Activated naive CD4-positive, alpha-beta T cell treated with anti-CD3 and anti-CD28 coated beads for 36 hours (primary cell): ENCODE results near the gene AHR. TPM values are rescaled to one million over a fixed set of nuclear protein-coding genes. Genes with fewer than 3 reads are reported as not detected.

Experiments
- CTCF ChIA-PET: fragments of 350-600 bp; sonication (Branson Sonifier 250); formaldehyde crosslinking; loops from one replicate; lab custom pipeline; 2021; ENCODE audit warnings: antibody characterized with exemption; lab: Charles Lee
- DNase-seq: peaks from one replicate; pipeline ENCODE4 v3.0.0-alpha.2; 2020
- H3K27ac Mint-ChIP-seq: one replicate; pipeline ENCODE4 v1.8.0; 2021; ENCODE audit warnings: mild to moderate bottlenecking, mixed read lengths
- H3K27me3 Mint-ChIP-seq: one replicate; pipeline ENCODE4 v1.8.0; 2021; ENCODE audit warnings: low read depth, mixed read lengths
- H3K36me3 Mint-ChIP-seq: one replicate; pipeline ENCODE4 v1.8.0; 2021; ENCODE audit warnings: low read depth, mixed read lengths
- H3K4me1 Mint-ChIP-seq: one replicate; pipeline ENCODE4 v1.8.0; 2021; ENCODE audit warnings: low read depth, mixed read lengths
- H3K4me3 Mint-ChIP-seq: one replicate; pipeline ENCODE4 v1.8.0; 2021; ENCODE audit warnings: mild to moderate bottlenecking, moderate library complexity, mixed read lengths
- H3K9me3 Mint-ChIP-seq: one replicate; pipeline ENCODE4 v1.8.0; 2021; ENCODE audit warnings: mixed read lengths
- intact Hi-C: fragments of 100-400 bp; cut with micrococcal nuclease; formaldehyde crosslinking; loops from one replicate; pipeline ENCODE4 v1.15.1; 2023
- total RNA-seq, 2 experiments: library from RNA; stranded (reverse); gene quantifications; one replicate each; pipeline ENCODE4 v1.2.3, GENCODE V29; 2021

Gene AHR
- total RNA-seq, 2 experiments from 2014 or later = 24.5 to 27.5 TPM

DNA sequence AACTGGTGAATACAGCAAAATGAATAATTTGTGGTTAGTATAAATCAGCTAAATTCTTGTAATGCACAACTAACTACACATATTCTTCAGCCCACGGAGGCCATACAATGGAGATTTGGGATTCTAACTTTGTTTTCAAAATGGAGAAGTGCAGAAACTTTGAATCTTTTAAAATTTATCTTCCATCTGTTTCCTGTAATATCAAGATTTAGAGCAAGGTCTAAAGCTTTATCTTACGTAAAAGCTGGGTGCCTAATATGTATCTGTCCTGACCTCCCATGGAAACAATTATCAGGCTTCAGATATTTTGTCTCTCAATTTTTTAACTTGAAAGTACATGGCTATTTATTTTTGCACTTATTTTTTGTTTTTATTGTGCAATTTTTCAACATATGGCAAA lies 5.0 kb upstream of the AHR start:
- CTCF ChIA-PET = interaction anchor here (1.0 kb wide), 1 partner anchor 10 kb away, joined by 3 read pairs; no protein-coding TSS in a partner anchor
- peaks cover 2% of the 10 kb centered on the region for H3K9me3 Mint-ChIP-seq
- H3K36me3 Mint-ChIP-seq = peaks cover 1% of the 10 kb centered on the region
- intact Hi-C loops = no loop called here
- H3K27me3 Mint-ChIP-seq = no peaks in the 10 kb centered on the region
- no peak for DNase-seq
- no peak overlapping the region for H3K4me3 Mint-ChIP-seq
- no peak overlapping the region for H3K27ac Mint-ChIP-seq
- H3K4me1 Mint-ChIP-seq = peaks cover 13% of the 10 kb centered on the region

DNA sequence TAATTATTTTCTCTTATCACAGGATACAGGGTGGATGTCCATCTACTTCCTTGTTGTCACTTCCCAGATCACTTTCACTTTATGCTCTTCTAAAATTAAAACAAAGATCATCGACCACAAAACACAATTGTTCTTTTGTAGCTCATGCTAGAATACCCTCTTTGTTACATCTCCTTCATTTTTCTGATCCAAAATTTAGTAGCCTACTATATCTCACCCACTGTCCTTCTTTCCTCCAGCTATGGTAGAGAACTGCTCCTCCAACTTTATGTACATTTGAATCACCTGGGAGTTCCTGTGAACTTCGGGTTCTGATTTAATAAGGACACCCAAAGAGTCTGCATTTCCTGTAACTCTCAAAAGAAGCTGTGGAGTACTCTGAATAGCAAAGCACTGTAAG lies 1.2 kb upstream of the AHR start:
- intact Hi-C loops = loop anchor here (5.0 kb wide), 1 partner anchor 875 kb away; the partner anchor contains the start of gene CRPPA
- Mint-ChIP-seq H3K4me1 (peaks cover 18% of the 10 kb centered on the region), H3K36me3 (peaks cover 3% of the 10 kb centered on the region), H3K27ac (peak overlapping the region; percentile 85), H3K9me3 (peaks cover 2% of the 10 kb centered on the region), H3K27me3 (no peaks in the 10 kb centered on the region), H3K4me3 (peak overlapping the region; percentile 92)
- CTCF ChIA-PET = interaction anchor here (0.8 kb wide), 1 partner anchor 291 kb away, joined by 3 read pairs; no protein-coding TSS in a partner anchor
- DNase-seq = no peak

DNA sequence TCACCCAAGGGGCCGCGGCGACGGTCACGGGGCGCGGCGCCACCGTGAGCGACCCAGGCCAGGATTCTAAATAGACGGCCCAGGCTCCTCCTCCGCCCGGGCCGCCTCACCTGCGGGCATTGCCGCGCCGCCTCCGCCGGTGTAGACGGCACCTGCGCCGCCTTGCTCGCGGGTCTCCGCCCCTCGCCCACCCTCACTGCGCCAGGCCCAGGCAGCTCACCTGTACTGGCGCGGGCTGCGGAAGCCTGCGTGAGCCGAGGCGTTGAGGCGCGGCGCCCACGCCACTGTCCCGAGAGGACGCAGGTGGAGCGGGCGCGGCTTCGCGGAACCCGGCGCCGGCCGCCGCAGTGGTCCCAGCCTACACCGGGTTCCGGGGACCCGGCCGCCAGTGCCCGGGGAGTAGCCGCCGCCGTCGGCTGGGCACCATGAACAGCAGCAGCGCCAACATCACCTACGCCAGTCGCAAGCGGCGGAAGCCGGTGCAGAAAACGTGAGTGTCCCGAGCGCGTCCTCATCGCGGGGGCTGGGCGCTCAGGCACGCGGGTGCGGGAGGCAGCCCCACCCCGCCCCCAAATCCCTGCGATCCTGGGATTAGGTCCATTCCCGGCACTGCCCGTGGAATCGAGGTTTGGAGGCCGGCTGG lies 509 bp downstream of the AHR start:
- H3K36me3 Mint-ChIP-seq = peaks cover 3% of the 10 kb centered on the region
- intact Hi-C loops = loop anchor here (1.0 to 5.0 kb wide), 11 partner anchors 24 to 877 kb away; partner anchors contain the start of genes BZW2, CRPPA and SNX13
- H3K27me3 Mint-ChIP-seq = no peaks in the 10 kb centered on the region
- H3K4me3 Mint-ChIP-seq = peak overlapping the region; percentile 92
- DNase-seq = peak; percentile 70
- peaks cover 26% of the 10 kb centered on the region for H3K4me1 Mint-ChIP-seq
- CTCF ChIA-PET = interaction anchor here (0.7 kb wide), 1 partner anchor 9 kb away, joined by 3 read pairs; no protein-coding TSS in a partner anchor
- H3K27ac Mint-ChIP-seq = peak overlapping the region; percentile 91
- H3K9me3 Mint-ChIP-seq = peaks cover 2% of the 10 kb centered on the region

DNA sequence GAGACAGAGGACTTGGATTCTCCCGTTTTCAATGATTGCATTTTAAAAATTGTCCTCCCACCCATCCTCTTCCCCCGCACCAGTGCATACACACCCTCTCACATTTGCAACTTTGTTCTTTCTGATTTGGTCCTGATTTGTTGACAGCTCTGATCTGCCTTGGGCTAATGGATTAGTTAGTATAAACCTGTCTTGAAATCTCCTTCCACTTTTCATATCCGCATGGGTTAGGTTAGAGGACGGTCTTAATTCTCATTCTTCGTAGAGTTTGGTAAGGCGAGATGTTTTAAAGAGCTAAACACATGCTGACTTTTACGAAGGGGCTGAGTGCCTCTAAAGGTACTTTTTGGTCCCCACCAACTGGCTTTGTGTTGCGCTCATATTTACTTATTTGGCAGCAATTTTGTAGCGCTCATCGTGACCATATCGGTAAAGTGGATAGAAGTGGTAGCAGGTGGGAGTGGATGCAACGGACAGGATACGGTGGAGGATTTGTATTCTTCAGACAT lies 1.1 kb downstream of the AHR start:
- Mint-ChIP-seq H3K27ac (peak overlapping the region; percentile 91), H3K4me1 (peaks cover 31% of the 10 kb centered on the region), H3K36me3 (peaks cover 3% of the 10 kb centered on the region), H3K4me3 (peak overlapping the region; percentile 92), H3K27me3 (no peaks in the 10 kb centered on the region), H3K9me3 (peaks cover 2% of the 10 kb centered on the region)
- intact Hi-C loops = loop anchor here (2.0 to 5.0 kb wide), 3 partner anchors 25 to 877 kb away; partner anchors contain the start of gene CRPPA
- peak; percentile 18 for DNase-seq
- CTCF ChIA-PET = no interaction called here

DNA sequence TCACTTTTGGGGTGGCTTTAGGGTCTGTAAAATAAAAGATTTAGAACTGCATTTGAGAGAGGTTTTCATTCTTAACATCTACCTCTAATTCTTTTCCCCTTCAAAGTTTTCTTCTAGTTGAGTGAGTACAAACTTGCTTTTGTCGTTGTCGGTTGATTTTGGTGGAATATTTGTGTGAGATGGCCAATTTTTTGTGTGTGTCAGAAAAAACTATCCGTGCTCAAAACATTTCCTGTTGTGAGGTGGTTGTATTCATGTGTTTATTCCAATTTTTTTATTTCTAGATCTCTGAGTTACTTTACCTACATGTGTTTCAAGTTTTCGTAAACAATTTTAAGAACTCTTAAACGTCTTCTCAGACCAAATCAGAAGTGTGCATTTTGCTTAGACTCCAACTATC lies 1.6 kb downstream of the AHR start:
- peaks cover 2% of the 10 kb centered on the region for H3K9me3 Mint-ChIP-seq
- intact Hi-C loops = no loop called here
- peaks cover 3% of the 10 kb centered on the region for H3K36me3 Mint-ChIP-seq
- H3K27me3 Mint-ChIP-seq = no peaks in the 10 kb centered on the region
- peaks cover 36% of the 10 kb centered on the region for H3K4me1 Mint-ChIP-seq
- CTCF ChIA-PET = no interaction called here
- peak overlapping the region; percentile 91 for H3K27ac Mint-ChIP-seq
- H3K4me3 Mint-ChIP-seq = peak overlapping the region; percentile 92
- no peak for DNase-seq

DNA sequence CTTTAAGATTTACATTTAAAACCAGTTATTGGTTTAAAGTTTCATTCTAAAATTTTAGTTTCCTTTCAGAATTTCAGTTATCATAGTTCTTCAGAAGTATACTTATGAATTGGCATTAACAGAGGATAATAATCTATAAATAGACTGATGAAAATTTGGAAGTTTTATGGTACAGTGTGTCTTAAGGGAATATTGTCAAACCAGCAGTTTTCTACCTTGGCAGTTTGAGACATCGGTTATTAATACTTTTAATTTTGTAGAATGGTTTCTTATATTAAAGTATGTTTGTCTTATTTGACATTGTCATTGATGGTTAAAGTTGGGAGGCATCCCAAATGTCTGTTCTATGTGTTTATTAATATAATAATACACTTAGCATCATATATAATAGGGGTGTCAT lies 2.0 kb downstream of the AHR start:
- peaks cover 40% of the 10 kb centered on the region for H3K4me1 Mint-ChIP-seq
- H3K27ac Mint-ChIP-seq = peak overlapping the region; percentile 91
- H3K4me3 Mint-ChIP-seq = peak overlapping the region; percentile 92
- intact Hi-C loops = no loop called here
- no peak for DNase-seq
- peaks cover 2% of the 10 kb centered on the region for H3K9me3 Mint-ChIP-seq
- H3K27me3 Mint-ChIP-seq = no peaks in the 10 kb centered on the region
- H3K36me3 Mint-ChIP-seq = peaks cover 3% of the 10 kb centered on the region
- CTCF ChIA-PET = interaction anchor here (1.1 to 3.0 kb wide), 3 partner anchors 12 to 236 kb away, joined by 4 to 15 read pairs (median 6); no protein-coding TSS in a partner anchor

DNA sequence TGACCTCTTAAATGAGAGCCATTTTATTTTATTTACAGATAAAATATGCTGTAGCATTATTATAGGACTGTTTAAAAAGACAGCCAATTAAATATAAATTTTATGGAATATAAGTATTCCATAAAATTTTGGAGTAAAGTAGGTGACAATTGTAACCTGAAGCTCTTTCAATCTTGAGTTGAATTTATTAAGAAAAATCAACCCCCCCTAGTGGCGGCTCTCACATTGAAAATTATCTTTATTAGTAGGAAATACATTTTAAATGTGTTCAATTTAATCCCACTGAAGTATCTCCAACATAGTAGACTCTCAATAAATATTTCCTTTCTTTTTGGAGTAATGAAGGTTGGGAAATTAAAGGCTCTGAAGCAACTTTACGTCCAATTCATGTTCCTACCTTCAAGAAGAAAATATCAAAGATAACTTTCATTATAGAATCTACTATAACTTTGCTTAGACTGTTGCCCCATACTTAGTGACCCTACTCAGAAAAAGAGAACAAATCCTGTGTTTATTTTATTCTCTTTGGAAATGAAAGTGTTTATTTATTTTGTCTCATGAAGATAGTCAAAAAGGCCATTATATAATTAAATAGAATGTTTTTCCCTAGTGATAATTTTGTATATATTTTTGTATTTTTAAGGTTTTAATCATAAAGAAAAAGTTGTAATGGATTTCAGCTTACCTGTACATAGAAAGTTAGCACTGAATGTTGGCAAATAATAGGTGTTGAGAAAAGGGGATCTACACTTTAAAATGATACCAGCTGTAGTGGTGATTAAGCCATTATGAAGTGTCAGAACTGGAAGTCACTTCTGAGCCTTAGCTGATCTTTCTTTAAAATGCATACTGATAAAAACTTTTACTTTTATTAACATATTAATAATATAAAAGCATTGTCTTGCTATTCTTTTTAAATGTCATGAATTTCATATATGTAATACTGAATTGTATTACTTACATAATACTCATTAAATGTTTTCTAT lies 3.3 kb downstream of the AHR start:
- H3K27ac Mint-ChIP-seq = no peak overlapping the region
- peaks cover 2% of the 10 kb centered on the region for H3K9me3 Mint-ChIP-seq
- peak overlapping the region; percentile 27 for H3K4me3 Mint-ChIP-seq
- H3K36me3 Mint-ChIP-seq = peaks cover 3% of the 10 kb centered on the region
- CTCF ChIA-PET = interaction anchor here (0.7 to 3.0 kb wide), 20 partner anchors 10 to 708 kb away, joined by 3 to 17 read pairs (median 4); no protein-coding TSS in a partner anchor
- intact Hi-C loops = loop anchor here (1.0 to 2.0 kb wide), 3 partner anchors 229 to 319 kb away; no protein-coding TSS in a partner anchor
- H3K4me1 Mint-ChIP-seq = peaks cover 45% of the 10 kb centered on the region
- DNase-seq = peak; percentile 54
- no peaks in the 10 kb centered on the region for H3K27me3 Mint-ChIP-seq

DNA sequence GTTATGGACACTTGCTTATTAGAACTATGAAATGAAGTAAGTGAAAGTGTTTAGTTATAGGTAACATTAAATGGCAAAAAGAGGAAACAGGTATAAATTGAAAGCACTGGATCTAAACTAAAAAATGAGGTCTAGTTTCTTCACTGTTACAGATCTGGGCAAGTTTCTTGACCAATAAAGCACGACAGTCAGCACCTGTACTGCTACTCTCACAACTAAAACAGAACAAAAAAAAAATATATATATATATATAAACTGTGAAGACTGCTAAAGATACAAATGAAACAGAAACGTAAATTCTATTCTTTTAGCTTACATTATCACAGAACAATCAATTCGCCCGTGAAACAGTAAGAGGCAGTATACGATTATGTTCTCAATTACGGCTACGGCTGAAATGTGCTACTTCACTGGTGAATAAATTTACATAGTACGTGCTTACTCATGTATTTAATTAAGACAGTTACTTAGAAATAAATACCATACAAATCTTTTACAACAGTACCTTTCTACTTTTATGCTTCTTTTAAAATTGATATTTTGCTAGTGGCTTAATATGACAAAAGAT lies 4.2 kb downstream of the AHR start:
- DNase-seq = peak; percentile 8
- CTCF ChIA-PET = interaction anchor here (0.7 to 3.0 kb wide), 11 partner anchors 10 to 708 kb away, joined by 3 to 17 read pairs (median 3); no protein-coding TSS in a partner anchor
- Mint-ChIP-seq H3K36me3 (peaks cover 3% of the 10 kb centered on the region), H3K4me1 (peaks cover 38% of the 10 kb centered on the region), H3K27ac (no peak overlapping the region), H3K9me3 (peaks cover 1% of the 10 kb centered on the region), H3K27me3 (no peaks in the 10 kb centered on the region), H3K4me3 (peak overlapping the region; percentile 26)
- intact Hi-C loops = loop anchor here (1.0 to 2.0 kb wide), 3 partner anchors 228 to 320 kb away; no protein-coding TSS in a partner anchor

DNA sequence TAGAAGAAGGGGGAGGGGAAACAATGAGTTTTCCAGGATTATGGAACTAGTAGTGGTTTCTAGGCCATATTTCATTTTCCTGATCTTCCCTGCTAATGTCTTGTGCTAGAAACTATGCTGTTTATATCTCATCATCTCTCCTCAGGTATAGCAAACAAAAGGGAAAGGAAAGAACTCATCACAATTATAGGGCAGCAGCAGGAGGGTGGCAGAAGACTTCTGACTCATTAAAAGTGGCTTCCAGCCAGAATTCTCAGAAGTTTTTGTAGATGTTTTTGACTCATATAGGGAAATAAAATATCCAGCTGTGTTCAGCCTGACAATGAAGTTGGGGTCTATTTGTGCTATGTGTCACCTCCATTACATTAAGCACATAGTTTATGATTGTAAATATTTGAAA lies 6.5 kb downstream of the AHR start:
- H3K4me3 Mint-ChIP-seq = peak overlapping the region; percentile 34
- H3K27ac Mint-ChIP-seq = peak overlapping the region; percentile 79
- no peaks in the 10 kb centered on the region for H3K27me3 Mint-ChIP-seq
- H3K9me3 Mint-ChIP-seq = no peaks in the 10 kb centered on the region
- intact Hi-C loops = loop anchor here (1.0 to 2.0 kb wide), 8 partner anchors 44 to 370 kb away; no protein-coding TSS in a partner anchor
- CTCF ChIA-PET = interaction anchor here (0.6 to 1.4 kb wide), 4 partner anchors 98 to 742 kb away, joined by 3 to 5 read pairs (median 4); no protein-coding TSS in a partner anchor
- peaks cover 2% of the 10 kb centered on the region for H3K36me3 Mint-ChIP-seq
- DNase-seq = peak; percentile 41
- H3K4me1 Mint-ChIP-seq = peaks cover 32% of the 10 kb centered on the region

DNA sequence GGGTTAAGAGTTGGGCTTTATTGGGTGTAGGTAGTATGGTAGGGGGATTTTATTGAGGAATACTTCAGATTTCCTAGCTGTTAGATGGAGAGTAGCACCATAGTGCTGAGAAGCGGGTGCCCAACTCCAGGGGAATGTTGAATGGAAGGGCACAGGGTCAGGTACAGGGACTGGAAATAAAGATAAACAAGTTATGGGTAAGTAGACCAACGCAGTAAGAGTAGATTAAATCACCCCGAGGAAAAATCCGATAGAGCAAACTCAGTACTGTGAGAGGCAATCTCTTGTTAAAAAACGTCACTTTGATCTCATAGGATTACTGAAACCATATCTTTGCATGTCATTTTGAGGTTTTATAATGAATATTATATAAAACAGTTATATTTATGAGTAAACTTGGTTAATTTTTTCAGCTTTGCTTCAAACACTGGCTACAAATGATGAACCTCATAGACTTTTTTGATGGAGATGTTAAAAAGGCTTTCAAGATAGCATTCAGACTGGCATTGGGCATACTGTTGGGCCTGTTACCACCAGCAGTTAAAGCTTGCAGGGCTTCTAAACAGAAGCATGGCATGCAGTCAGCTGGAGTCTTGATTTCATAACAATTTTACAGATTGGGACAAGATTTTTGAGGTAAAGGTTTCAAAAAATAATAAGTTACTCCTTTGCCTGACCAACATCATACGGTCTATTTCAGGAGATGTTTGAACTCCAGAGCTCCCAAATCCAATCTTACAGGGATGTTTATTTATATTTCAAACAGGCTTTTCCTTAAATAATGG lies 7.1 kb downstream of the AHR start:
- Mint-ChIP-seq H3K27ac (peak overlapping the region; percentile 79), H3K27me3 (no peaks in the 10 kb centered on the region), H3K4me1 (peaks cover 32% of the 10 kb centered on the region), H3K4me3 (peak overlapping the region; percentile 34), H3K9me3 (no peaks in the 10 kb centered on the region), H3K36me3 (peaks cover 2% of the 10 kb centered on the region)
- intact Hi-C loops = loop anchor here (1.0 to 2.0 kb wide), 8 partner anchors 44 to 371 kb away; no protein-coding TSS in a partner anchor
- DNase-seq = no peak
- CTCF ChIA-PET = interaction anchor here (0.8 to 1.4 kb wide), 2 partner anchors 8 to 297 kb away, joined by 3 read pairs; no protein-coding TSS in a partner anchor
